Stomach (tissue), 9 donors: ENCODE measurements around the gene LIPK. TPM values are rescaled to one million over a fixed set of nuclear protein-coding genes. Genes with fewer than 3 reads are reported as not detected.
"Not testable (repeated sequence)": the region's sequence is repeated elsewhere in the genome, so short reads cannot be mapped to it uniquely, and the experiment has no call there.

Experiments
- DNase-seq, 2 donors: peaks; one replicate each; pipeline versions ENCODE4 v3.0.0 to v3.0.0-alpha.2; 2013 to 2019
- H3K27ac ChIP-seq, 5 donors: fragments of 200-600 bp in 4 of 5; sonication (generic) in 4 of 5; one replicate each; pipeline ENCODE4 v1.5.1; 2013 to 2019; ENCODE audit warnings: mild to moderate bottlenecking in 1 of 5, moderate library complexity in 1 of 5
- H3K27me3 ChIP-seq, 3 donors: fragments of 200-600 bp; sonication (generic); one replicate each; pipeline ENCODE4 v1.5.1; 2017 to 2019; ENCODE audit warnings: mixed run types in 1 of 3
- H3K36me3 ChIP-seq, 4 donors: fragments of 200-600 bp; sonication (generic); 1 replicate in 3 of 4; 2 replicates in 1 of 4; pipeline ENCODE4 v1.5.1; 2016 to 2019
- H3K4me1 ChIP-seq, 4 donors: fragments of 200-600 bp; sonication (generic); one replicate each; pipeline ENCODE4 v1.5.1; 2016 to 2019
- H3K4me3 ChIP-seq, 4 donors: fragments of 200-600 bp; sonication (generic) in 3 of 4; one replicate each; pipeline ENCODE4 v1.5.1; 2016 to 2019; ENCODE audit warnings: mild to moderate bottlenecking in 1 of 4
- H3K9me3 ChIP-seq, 4 donors: fragments of 200-600 bp; sonication (generic); one replicate each; pipeline ENCODE4 v1.5.1; 2016 to 2019
- CTCF ChIP-seq, 7 experiments: fragments of 450-650 bp in 4 of 7; fragments of 200-600 bp in 3 of 7; sonication (generic) in 3 of 7; IDR thresholded peaks; one replicate each; pipeline ENCODE4 v1.5.1; 2016 to 2019; ENCODE audit warnings: antibody characterized with exemption in 7 of 7, control low read depth in 2 of 7, mild to moderate bottlenecking in 1 of 7
- EP300 ChIP-seq: sonication (generic); formaldehyde crosslinking; IDR thresholded peaks from one replicate; pipeline ENCODE4 v1.6.1; 2017; ENCODE audit warnings: antibody characterized with exemption
- POLR2A ChIP-seq, 4 donors: fragments of 450-650 bp; IDR thresholded peaks; one replicate each; pipeline ENCODE4 v1.6.1; 2016; ENCODE audit warnings: antibody characterized with exemption in 4 of 4, control low read depth in 2 of 4, mild to moderate bottlenecking in 1 of 4, moderate library complexity in 1 of 4
- POLR2AphosphoS5 ChIP-seq, 3 donors: sonication (generic); formaldehyde crosslinking; IDR thresholded peaks; one replicate each; pipeline ENCODE4 v1.6.1; 2016; ENCODE audit warnings: antibody characterized with exemption in 3 of 3
- WGBS, 5 donors: extraction: QIAGEN DNeasy Blood & Tissue Kit in 3 of 5; methylation state at CpG; one replicate each; pipeline versions ENCODE4 v1.1.5 to v1.1.7; 2013 to 2018; 5-methylcytosine and 5-hydroxymethylcytosine counted together
- intact Hi-C: fragments of 100-400 bp; cut with DNase I; formaldehyde crosslinking; loops from one replicate; pipeline ENCODE4 v1.15.1; 2023; ENCODE audit warnings: low total_unique reads
- polyA plus RNA-seq, 3 donors: library from polyadenylated mRNA; stranded (reverse); fragments of 200-250 nt; gene quantifications; one replicate each; pipeline ENCODE4 v1.2.3, GENCODE V29; 2013
- total RNA-seq, 5 donors: library from RNA; depleted of rRNA; stranded (reverse); fragments of >200 nt; gene quantifications; one replicate each; pipeline versions ENCODE4 v1.1.0 to v1.2.3, GENCODE V29; 2014 to 2016
- donor health status: healthy with polysubstance abuse.
- donor health status: Bipolar disorder and iron deficiency.
- donor health status: healthy.

LIPK gene
- total and polyA plus RNA-seq, 8 donors: not detected

DNA sequence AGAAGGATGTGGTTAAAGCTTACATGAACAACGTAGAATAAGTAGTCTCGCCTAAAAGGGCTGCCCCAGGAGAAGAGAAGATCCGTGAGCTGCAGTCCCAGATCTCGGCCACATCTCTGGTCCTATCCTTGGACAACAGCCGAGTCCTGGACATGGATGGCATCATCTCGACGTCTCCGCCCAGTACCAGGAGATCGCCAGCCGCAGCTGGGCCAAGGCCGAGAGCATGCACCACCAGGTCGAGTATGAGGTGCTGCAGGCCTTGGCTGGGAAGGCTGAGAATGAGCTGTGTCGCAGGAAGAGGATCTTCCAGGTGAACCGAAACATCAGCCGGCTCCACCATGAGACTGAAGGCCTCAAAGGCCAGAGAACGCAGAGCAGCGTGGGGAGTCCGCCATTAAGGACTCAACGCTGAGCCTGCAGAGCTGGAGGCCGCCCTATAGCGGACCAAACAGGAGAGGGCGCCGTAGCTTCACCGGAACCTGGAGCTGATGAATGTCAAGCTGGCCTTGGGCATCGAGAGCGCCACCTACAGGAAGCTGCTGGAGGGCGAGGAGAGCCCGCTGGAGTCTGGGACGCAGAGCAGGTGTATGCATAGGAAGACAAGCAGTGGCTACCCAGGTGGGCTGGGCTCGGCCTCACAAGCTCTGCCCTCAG, 22.2 kb downstream of the LIPK start:
- H3K27ac ChIP-seq: no peak overlapping the region
- H3K36me3 ChIP-seq: no peaks in the 10 kb centered on the region
- DNase-seq: peak in 1 of 2 donors; percentile 7
- H3K9me3 ChIP-seq: no peaks in the 10 kb centered on the region
- no peaks in the 10 kb centered on the region for H3K4me1 ChIP-seq
- WGBS, 5 donors: 77 to 85% (median 81%) methylated on average over 29 to 30 of the region's 30 CpGs
- TF ChIP-seq EP300: no peak
- no peak for TF ChIP-seq CTCF (IDR thresholded peaks at IDR 0.05)
- TF ChIP-seq POLR2AphosphoS5 (IDR thresholded peaks at IDR 0.05): no peak
- TF ChIP-seq POLR2A (IDR thresholded peaks at IDR 0.05): no peak
- no peaks in the 10 kb centered on the region for H3K27me3 ChIP-seq
- no peak overlapping the region for H3K4me3 ChIP-seq
- intact Hi-C loops: no loop called here

- 31 to 64% (median 57%) methylated on average over 4 of the region's 4 CpGs for WGBS, 5 donors
- H3K4me3 ChIP-seq: no peak overlapping the region
- no peak overlapping the region for H3K27ac ChIP-seq
- peak in 1 of 2 donors; percentile 21 for DNase-seq
- H3K4me1 ChIP-seq: no peaks in the 10 kb centered on the region
- H3K27me3 ChIP-seq: no peaks in the 10 kb centered on the region
- no peak for TF ChIP-seq POLR2AphosphoS5 (IDR thresholded peaks at IDR 0.05)
- no peak for TF ChIP-seq EP300
- TF ChIP-seq POLR2A (IDR thresholded peaks at IDR 0.05): no peak
- TF ChIP-seq CTCF (IDR thresholded peaks at IDR 0.05): no peak
- intact Hi-C loops: no loop called here
- no peaks in the 10 kb centered on the region for H3K9me3 ChIP-seq
- no peaks in the 10 kb centered on the region for H3K36me3 ChIP-seq
Measured at GRCh38 chr10:88730864-88731263, 24.8 kb downstream of the LIPK start.

DNA sequence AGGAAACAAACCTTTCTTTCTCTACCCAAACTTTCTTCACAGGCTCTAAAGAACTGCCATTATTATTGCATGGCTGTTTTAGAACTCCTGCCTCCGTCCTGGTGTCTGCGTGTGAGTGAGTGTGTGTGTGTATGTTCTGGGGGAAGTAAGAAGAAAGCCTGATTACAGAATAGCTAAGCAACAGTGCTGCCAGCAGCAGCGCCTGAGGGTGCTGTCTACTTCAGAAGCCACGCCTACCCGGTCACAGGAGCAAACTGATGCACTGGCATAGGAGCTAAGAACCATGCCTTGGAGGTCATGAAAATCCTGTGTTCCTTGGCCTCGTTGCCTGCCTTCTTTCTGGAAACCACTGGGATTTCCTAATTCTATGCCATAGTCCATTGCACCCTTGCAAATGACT, 25.2 kb downstream of the LIPK start:
- no peaks in the 10 kb centered on the region for H3K9me3 ChIP-seq
- intact Hi-C loops: no loop called here

GRCh38 chr10:88733215-88733614, 27.2 kb downstream of the LIPK start:
- no peak overlapping the region for H3K4me3 ChIP-seq
- TF ChIP-seq EP300 (no peak), POLR2AphosphoS5 (IDR thresholded peaks at IDR 0.05) (no peak)
- H3K27ac ChIP-seq: no peak overlapping the region
- no peaks in the 10 kb centered on the region for H3K36me3 ChIP-seq
- H3K27me3 ChIP-seq: no peaks in the 10 kb centered on the region
- DNase-seq: no peak
- H3K9me3 ChIP-seq: no peaks in the 10 kb centered on the region
- no peaks in the 10 kb centered on the region for H3K4me1 ChIP-seq
- WGBS, 5 donors: 83 to 90% (median 88%) methylated on average over 2 of the region's 2 CpGs
- intact Hi-C loops: no loop called here

More for the DNA sequence above, 25.2 kb downstream of the LIPK start:
- Histone ChIP-seq H3K27ac (no peak overlapping the region), H3K4me1 (no peaks in the 10 kb centered on the region), H3K36me3 (no peaks in the 10 kb centered on the region), H3K4me3 (no peak overlapping the region), H3K27me3 (no peaks in the 10 kb centered on the region)
- DNase-seq: peak; percentile 62 to 66
- TF ChIP-seq POLR2AphosphoS5 (IDR thresholded peaks at IDR 0.05) (no peak), CTCF (IDR thresholded peaks at IDR 0.05) (no peak), EP300 (no peak), POLR2A (IDR thresholded peaks at IDR 0.05) (no peak)
- WGBS, 5 donors: 13 to 40% (median 28%) methylated on average over 6 of the region's 6 CpGs

- TF ChIP-seq POLR2AphosphoS5 (IDR thresholded peaks at IDR 0.05): no peak
- no peak for TF ChIP-seq POLR2A (IDR thresholded peaks at IDR 0.05)
- no peak for TF ChIP-seq CTCF (IDR thresholded peaks at IDR 0.05)
- TF ChIP-seq EP300: no peak
- no peaks in the 10 kb centered on the region for H3K36me3 ChIP-seq
Measured at GRCh38 chr10:88735661-88736060, 29.6 kb downstream of the LIPK start.

DNA sequence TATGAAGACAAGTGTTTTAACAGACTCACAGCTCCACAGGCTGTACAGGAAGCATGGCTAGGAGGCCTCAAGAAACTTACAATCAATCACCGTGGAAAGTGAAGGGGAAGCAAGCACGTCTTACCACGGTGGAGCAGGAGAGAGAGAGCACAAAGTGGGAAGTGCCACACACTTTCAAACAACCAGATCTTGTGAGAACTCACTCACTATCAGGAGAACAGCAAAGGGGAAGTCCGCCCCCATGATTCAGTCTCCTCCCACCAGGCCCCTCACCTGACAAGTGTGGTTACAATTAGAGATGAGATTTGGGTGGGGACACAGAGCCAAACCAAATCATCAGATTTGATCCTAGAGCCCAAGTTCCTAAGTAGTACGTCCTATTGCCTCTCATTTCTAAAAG, 35.9 kb downstream of the LIPK start:
- peaks cover 0 to 10% (median 4%) of the 10 kb centered on the region in 4 donors for H3K9me3 ChIP-seq
- H3K27me3 ChIP-seq, H3K27ac ChIP-seq, H3K36me3 ChIP-seq, H3K4me3 ChIP-seq, H3K4me1 ChIP-seq, DNase-seq, intact Hi-C loops: not testable (repeated sequence)
- WGBS, 5 donors: 49 to 64% (median 56%) methylated on average over 4 to 5 of the region's 5 CpGs

More at GRCh38 chr10:88735661-88736060, 29.6 kb downstream of the LIPK start:
- intact Hi-C loops: no loop called here
- Histone ChIP-seq H3K4me1 (no peaks in the 10 kb centered on the region), H3K27ac (no peak overlapping the region), H3K27me3 (no peaks in the 10 kb centered on the region), H3K9me3 (no peaks in the 10 kb centered on the region), H3K4me3 (no peak overlapping the region)
- no peak for DNase-seq
- 60 to 73% (median 70%) methylated on average over 1 of the region's 1 CpG for WGBS, 5 donors
